A673 (cell line): Measurements from ENCODE around the gene SUN3.

Experiments used
- CTCF ChIP-seq: fragments of 300-800, 200-600 bp; sonication (generic); conservative IDR thresholded peaks from 2 replicates; pipeline ENCODE4 v1.5.1; 2017; ENCODE audit warnings: low read depth, mild to moderate bottlenecking, antibody characterized with exemption, low read length, moderate library complexity, mixed read lengths
- EZH2 ChIP-seq: fragments of 200-600 bp; sonication (generic); IDR thresholded peaks from 2 replicates; pipeline ENCODE4 v1.6.1; 2017; ENCODE audit warnings: borderline replicate concordance, low read depth, mild to moderate bottlenecking, mixed read lengths, antibody characterized with exemption, low read length; ENCODE audit not compliant: poor library complexity, severe bottlenecking

- no peak for TF ChIP-seq CTCF
- TF ChIP-seq EZH2: no peak
Measured at GRCh38 chr7:47943676-47944474, 85.0 kb downstream of the SUN3 start.
